ENCODE data around the gene CMTM8. TPM values are rescaled to one million over a fixed set of nuclear protein-coding genes. Genes with fewer than 3 reads are reported as not detected.

The CMTM8 gene
- total and polyA plus RNA-seq, 4 donors, result 15.2 to 24.5 (median 16.8) TPM

GRCh38 chr3:32373276-32373675, 134.8 kb downstream of the CMTM8 start:
- ATAC-seq (ENCODE audit: insufficient read depth, low FRiP score) (no peak), DNase-seq (no peak)
- 86 to 92% methylated on average over 5 of the region's 5 CpGs for WGBS, 2 donors
- TF ChIP-seq CTCF (IDR thresholded peaks at IDR 0.05; ENCODE audit: control extremely low read depth, extremely low read depth), result no peak
- Histone ChIP-seq H3K4me3 (no peak overlapping the region), H3K9me3 (ENCODE audit: control insufficient read depth in 4 of 4, insufficient read depth in 3 of 4, low read length in 3 of 4) (no peaks in the 10 kb centered on the region), H3K36me3 (ENCODE audit: control insufficient read depth in 4 of 4, insufficient read depth in 4 of 4, low read length in 4 of 4) (peaks cover 0 to 5% (median 0%) of the 10 kb centered on the region in 4 donors), H3K27ac (ENCODE audit: low read depth in 1 of 2, low read length in 1 of 2) (no peak overlapping the region), H3K4me1 (ENCODE audit: control insufficient read depth in 5 of 5, insufficient read depth in 5 of 5, low read length in 5 of 5) (peaks cover 0 to 2% (median 0%) of the 10 kb centered on the region in 5 donors), H3K27me3 (ENCODE audit: control insufficient read depth in 3 of 3, insufficient read depth in 3 of 3, low read length in 2 of 3) (no peaks in the 10 kb centered on the region), H3K9ac (ENCODE audit: insufficient read depth in 1 of 2, low read length in 2 of 2) (no peak overlapping the region)

GRCh38 chr3:32373844-32374243, 135.4 kb downstream of the CMTM8 start:
- H3K9ac ChIP-seq (ENCODE audit: insufficient read depth in 1 of 2, low read length in 2 of 2), result no peak overlapping the region
- peaks cover 0 to 2% (median 0%) of the 10 kb centered on the region in 5 donors for H3K4me1 ChIP-seq (ENCODE audit: control insufficient read depth in 5 of 5, insufficient read depth in 5 of 5, low read length in 5 of 5)
- H3K27me3 ChIP-seq (ENCODE audit: control insufficient read depth in 3 of 3, insufficient read depth in 3 of 3, low read length in 2 of 3), result no peaks in the 10 kb centered on the region
- peaks cover 0 to 5% (median 0%) of the 10 kb centered on the region in 4 donors for H3K36me3 ChIP-seq (ENCODE audit: control insufficient read depth in 4 of 4, insufficient read depth in 4 of 4, low read length in 4 of 4)
- H3K27ac ChIP-seq (ENCODE audit: low read depth in 1 of 2, low read length in 1 of 2), result no peak overlapping the region
- DNase-seq (no peak), ATAC-seq (ENCODE audit: insufficient read depth, low FRiP score) (no peak)
- no peak for TF ChIP-seq CTCF (IDR thresholded peaks at IDR 0.05; ENCODE audit: control extremely low read depth, extremely low read depth)
- no peak overlapping the region for H3K4me3 ChIP-seq
- no peaks in the 10 kb centered on the region for H3K9me3 ChIP-seq (ENCODE audit: control insufficient read depth in 4 of 4, insufficient read depth in 3 of 4, low read length in 3 of 4)
- WGBS, 2 donors, result 86 to 93% methylated on average over 5 of the region's 5 CpGs

GRCh38 chr3:32374788-32375595, 136.5 kb downstream of the CMTM8 start:
- Histone ChIP-seq H3K27me3 (ENCODE audit: control insufficient read depth in 3 of 3, insufficient read depth in 3 of 3, low read length in 2 of 3) (no peaks in the 10 kb centered on the region), H3K9ac (ENCODE audit: insufficient read depth in 1 of 2, low read length in 2 of 2) (no peak overlapping the region), H3K36me3 (ENCODE audit: control insufficient read depth in 4 of 4, insufficient read depth in 4 of 4, low read length in 4 of 4) (peaks cover 0 to 4% (median 0%) of the 10 kb centered on the region in 4 donors), H3K9me3 (ENCODE audit: control insufficient read depth in 4 of 4, insufficient read depth in 3 of 4, low read length in 3 of 4) (no peaks in the 10 kb centered on the region), H3K4me1 (ENCODE audit: control insufficient read depth in 5 of 5, insufficient read depth in 5 of 5, low read length in 5 of 5) (peaks cover 0 to 2% (median 0%) of the 10 kb centered on the region in 5 donors), H3K4me3 (no peak overlapping the region), H3K27ac (ENCODE audit: low read depth in 1 of 2, low read length in 1 of 2) (no peak overlapping the region)
- TF ChIP-seq CTCF (IDR thresholded peaks at IDR 0.05; ENCODE audit: control extremely low read depth, extremely low read depth), result peak; percentile 53
- ATAC-seq (ENCODE audit: insufficient read depth, low FRiP score), result peak; percentile 62
- peak; percentile 52 to 87 (median 82) for DNase-seq
- 66 to 67% methylated on average over 12 of the region's 12 CpGs for WGBS, 2 donors

Data from lung (tissue), 12 donors.